HG03378 (cell line): ENCODE measurements around the gene MRPL44.

Source experiments
- ATAC-seq: cut with Tn5 transposase; IDR thresholded peaks from one replicate; pipeline ENCODE4 v1.9.1; 2021; ENCODE audit warnings: mild to moderate bottlenecking, moderate library complexity; ENCODE audit not compliant: unreplicated experiment

The MRPL44 gene

DNA sequence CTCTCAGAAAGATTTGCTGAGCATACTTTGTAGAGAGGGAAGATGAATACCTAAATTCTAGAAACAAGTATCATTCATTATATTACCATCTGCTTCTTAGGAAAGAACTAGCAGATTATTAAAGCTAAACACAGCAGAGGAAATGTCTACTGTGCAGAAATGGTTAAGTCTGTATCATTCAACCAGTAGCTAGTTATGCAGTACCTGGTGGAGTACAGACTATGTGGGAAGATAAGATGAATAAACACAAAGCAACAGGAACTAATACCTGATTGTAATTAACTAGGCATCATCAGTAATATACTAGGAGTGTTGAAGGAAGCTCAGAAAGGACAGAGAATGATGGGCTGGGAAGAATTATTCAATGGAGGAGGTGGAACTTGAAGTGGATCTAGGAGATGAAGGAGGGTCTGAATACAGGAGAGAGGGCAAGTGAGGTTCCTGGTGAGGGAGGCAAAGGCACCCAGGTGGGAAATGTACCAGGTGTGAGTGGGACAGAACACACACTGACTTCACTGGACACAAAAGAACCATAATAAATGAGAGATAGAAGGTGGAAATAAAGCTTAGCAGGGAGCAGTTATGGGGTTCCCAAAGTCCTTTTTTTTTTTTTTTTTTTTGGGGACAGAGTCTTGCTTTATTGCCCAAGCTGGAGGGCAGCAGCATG is 21.7 kb upstream of the MRPL44 start:
- ATAC-seq, result no peak

DNA sequence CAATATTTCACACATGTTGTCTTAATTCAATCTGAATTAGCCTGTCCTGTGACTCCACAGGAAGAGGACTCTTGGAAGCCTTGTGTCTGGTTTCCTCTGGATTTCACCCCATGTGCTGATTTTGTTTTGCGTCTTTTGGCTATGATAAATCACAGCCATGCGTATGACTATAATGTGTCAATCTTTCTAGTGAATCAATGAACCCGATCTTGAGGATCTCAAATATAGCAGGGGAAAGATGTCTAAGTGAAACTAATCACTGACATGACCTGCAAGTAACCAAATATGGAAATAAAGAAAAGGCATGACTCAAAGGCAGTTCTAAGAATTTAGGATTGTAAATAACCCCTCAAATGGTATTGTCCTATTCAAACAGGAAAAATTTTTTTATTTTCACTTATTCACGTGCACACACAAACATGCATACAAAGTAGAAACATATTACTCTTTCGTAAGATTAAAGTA is 20.4 kb upstream of the MRPL44 start:
- peak; percentile 35 for ATAC-seq

DNA sequence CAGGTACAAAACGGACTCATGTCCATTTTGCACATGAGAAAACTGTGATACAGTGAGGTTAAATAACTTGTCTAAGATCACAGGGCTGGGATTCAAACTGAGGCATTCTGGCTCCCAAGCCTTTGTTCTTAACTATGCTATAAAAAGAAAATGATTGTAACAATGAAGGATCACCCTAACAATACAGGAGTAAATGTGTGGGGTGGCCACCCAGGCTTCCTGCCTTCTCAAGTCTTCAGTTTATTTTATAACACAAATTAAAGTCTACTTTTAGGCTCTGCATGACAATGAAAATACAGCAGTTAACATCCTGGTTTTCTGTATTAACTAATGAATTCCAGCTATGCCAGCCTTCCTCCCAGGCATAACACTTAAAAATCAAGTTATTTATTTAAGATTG is 19.7 kb upstream of the MRPL44 start:
- no peak for ATAC-seq

GRCh38 chr2:223939438-223939837 is 17.8 kb upstream of the MRPL44 start:
- ATAC-seq, result peak; percentile 32

DNA sequence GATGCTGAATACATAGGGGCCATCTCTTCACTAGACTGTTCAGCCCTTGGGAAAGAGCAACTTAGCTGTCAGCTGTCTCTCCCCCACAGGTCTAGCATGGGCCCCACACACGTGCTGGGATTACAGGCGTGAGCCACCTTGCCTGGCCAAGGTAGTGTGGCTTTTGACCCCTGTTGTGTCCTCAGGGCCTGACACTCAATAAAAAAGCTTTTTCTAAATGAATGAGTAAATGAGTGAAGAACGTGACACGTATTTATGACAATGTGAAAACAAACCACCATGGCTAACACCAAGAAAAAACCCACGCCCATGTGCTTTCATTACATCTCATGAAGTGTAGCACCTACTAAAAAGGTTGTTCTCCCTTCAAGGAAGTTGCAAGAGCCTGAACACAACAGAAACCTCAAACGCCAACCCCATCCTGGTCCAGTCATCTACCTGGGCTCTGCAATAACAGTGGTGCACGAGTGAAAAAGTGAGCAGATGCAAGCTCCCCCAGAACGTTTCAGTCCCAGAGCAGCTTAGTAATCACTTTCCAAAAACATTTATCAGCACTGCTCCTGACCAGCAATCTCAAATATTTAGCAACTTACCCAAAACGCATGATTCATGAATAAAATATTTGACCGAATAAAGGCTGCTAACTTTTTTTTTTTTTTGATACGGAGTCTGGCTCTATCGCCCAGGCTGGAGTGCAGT is 15.5 kb upstream of the MRPL44 start:
- ATAC-seq, result peak; percentile 71

GRCh38 chr2:223943135-223943534 is 14.1 kb upstream of the MRPL44 start:
- no peak for ATAC-seq

DNA sequence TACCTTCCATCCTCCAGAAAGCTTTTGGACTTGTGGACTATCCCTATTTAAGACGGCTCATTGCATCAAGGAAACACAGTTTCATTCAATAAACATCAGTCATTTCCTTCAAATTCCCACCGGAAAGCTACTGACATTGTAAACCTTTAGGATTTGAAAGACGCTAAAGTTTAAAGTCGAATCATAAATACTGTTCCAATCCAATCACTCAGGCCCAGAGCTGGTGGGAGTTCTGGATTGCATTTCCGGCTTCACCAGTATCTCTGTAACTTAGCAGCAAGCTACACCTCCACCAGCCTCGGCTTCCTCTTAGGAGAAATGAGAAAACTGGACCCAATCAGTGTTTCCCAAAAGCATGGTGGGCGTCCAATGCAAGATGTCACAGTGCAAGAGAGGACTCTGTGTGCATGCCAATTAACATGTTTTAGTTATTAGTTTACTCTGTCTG is 13.7 kb upstream of the MRPL44 start:
- ATAC-seq, result no peak

DNA sequence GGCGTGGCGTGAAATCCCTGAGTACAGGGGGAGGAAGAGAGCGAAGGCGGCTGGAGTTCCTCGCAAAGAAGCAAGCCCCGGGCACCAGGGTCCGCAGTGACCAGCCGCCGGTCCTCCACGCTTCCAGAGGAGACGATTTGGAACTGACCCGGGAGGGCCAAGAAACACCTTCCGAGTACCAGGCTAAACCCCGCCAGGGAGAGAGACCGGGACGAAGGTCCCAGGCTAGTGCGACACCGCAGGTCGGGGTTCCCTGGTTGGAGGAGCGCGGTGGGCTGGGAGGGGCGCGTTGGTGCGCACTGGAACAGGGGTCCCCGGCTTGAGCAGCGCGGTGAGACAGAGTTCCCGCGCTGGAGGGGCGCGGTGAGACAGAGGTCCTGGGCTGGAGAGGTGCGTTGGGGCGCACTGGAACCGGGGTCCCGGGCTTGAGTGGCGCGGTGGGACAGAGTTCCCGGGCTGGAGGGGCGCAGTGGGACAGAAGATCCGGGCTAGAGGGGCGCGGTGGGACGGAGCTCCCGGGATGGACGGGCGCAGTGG is 13.0 kb upstream of the MRPL44 start:
- no peak for ATAC-seq

GRCh38 chr2:223944703-223945531 is 12.3 kb upstream of the MRPL44 start, which contains the start of gene WDFY1:
WDFY1 (minus strand) TSS chr2:223945335; CDS start chr2:223945284, 51 bp downstream.
- ATAC-seq, result peak; percentile 47

DNA sequence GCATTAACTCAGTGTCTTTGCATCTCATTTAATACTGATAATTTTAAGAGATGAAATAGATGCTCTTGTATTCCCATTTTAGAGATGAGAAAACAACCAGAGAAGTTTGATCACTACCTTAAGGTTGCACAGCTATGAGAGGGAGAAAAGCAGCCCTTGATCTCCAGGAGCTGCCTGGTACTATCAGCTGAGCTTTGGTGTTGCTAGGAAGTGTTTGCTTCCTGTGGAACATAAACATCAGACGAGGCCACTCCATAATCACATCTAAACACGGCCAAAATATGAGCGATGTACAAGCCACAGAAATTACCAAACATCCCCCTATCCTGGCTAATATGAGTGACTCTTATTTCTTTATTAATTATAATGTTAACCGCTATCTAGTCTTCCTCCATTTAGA is 11.5 kb upstream of the MRPL44 start:
- no peak for ATAC-seq

- ATAC-seq, result no peak
Measured at GRCh38 chr2:223947711-223948205, 9.5 kb upstream of the MRPL44 start.

DNA sequence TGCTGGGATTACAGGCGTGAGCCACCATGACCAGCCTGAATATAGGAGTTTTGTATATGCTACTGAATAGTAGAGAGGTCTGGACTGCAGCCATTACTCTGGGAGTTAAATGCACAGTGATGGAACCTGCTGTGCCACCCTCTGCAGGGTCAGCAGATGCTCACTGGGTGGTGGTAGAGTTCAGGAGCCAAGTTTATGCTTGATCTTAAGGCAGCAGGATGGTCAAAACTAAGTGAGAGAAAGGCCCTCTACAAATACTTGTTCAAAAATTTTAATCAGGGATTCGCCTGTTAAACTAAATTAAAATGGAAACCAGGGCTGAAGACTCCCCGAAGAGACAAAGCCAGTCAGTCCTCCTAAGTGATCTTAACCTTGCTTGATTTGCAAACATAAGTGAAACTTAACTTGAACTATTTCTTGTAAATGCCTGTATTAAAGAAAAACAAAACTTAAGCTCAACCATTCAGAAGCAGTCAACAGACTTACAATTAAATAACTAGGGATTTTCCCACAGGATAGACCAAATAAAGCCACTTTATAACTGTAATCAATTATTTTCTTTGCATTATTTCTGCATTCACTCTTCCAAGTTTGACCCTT is 7.9 kb upstream of the MRPL44 start:
- ATAC-seq, result no peak

- no peak for ATAC-seq
Measured at GRCh38 chr2:223950448-223951347, 6.6 kb upstream of the MRPL44 start.

- ATAC-seq, result peak; percentile 47
Measured at GRCh38 chr2:223952280-223952968, 4.8 kb upstream of the MRPL44 start.

DNA sequence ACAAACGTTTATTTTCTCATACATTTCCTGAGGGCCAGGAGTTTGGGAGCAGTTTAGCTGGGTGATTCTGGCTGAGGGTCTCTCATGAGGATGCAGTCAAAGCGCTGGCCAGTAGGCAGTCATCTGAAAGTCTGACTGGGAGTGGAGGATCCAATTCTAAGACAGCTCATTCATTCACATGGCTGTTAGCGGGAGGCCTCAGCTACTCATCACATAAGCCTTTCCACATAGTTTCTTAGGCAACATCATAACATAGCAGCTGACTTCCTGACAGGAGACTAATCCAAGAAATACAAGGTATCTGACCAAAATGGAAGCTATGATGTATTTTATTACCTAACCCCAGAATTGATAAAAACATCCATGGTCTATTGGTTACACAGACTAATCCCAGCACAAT is 2.9 kb upstream of the MRPL44 start:
- ATAC-seq, result no peak

DNA sequence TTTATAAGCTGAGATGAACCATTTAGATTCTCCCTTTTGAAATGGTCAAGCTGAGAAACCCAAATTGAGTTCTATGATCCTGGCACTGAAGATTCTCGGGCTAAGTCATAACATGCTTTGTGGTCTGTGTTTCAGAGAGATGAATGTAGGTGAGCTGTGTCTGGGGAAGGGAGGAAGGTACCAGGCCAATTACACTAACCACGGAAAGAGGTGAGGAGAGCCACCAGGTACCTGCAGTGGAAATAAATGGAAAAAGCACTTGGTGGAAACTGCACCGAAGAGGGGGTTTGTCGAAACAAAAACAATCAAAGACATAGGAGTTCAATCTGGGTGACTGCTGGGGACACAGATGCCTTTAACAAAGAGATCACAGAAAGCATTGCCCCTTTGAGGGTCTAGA is 963 bp upstream of the MRPL44 start:
- peak; percentile 35 for ATAC-seq

DNA sequence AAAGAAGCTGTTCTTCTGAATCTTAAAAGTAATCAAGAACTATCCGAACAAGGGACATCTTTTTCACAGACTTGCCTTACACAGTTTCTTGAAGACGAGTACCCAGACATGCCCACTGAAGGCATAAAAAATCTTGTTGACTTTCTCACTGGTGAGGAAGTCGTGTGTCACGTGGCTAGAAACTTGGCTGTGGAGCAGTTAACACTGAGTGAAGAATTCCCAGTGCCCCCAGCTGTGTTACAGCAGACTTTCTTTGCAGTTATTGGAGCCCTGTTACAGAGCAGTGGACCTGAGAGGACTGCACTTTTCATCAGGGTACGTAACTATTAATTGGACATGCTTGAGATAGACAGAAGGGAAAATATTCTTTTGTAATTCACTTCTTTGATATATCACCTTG is 2.4 kb downstream of the MRPL44 start:
- no peak for ATAC-seq

DNA sequence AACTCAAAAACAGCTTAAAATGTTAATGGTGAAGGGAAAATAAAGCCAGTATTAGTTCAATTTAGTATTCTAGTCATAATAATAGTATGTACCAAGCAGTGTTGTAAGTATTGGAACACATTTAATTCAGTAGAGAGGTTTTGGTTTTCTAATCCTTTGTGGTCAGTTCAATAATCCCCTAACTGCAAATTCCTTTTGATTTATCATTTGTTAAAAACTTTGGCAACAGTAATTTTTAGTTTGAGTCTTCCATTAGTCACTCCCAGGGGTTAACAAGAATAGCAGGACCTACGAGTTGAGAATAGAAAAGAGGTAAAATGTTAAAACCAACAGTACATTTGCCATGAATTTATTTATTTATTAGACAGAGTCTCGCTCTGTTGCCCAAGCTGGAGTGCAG is 10.7 kb downstream of the MRPL44 start:
- ATAC-seq, result no peak

GRCh38 chr2:223969315-223969714 is 12.1 kb downstream of the MRPL44 start:
- no peak for ATAC-seq
